Measurements from ENCODE around the gene TOMM6. TPM values are rescaled to one million over a fixed set of nuclear protein-coding genes. Genes with fewer than 3 reads are reported as not detected.

The TOMM6 gene
- total and polyA plus RNA-seq, 8 donors: 11.9 to 343 (median 131) TPM

DNA sequence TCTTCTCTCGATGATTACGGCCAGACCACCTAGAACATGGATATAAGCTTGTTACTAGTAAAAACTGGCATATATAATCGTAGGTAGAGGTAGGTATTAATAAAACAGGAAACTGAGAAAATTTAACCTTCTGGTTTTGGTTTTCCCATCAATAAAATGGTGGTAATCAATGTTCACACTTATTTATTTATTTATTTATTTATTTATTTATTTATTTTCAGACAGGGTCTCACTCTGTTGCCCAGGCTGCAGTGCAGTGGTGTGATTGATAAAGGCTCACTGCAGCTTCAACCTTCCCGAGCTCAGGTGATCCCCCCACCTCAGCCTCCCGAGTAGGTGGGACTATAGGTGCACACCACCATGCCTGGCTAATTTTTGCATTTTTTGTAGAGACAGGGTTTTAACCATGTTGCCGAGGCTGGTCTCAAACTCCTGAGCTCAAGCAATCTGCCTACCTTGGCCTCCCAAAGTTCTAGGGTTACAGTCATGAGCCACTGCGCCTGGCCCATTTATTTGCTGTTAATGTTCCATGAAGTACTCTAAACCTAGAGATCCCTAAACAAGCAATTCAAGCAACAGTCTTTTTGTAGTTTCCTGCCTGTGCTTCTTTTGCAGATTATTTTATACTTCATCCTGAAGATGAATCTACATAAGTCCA, 11.5 kb downstream of the TOMM6 start:
- WGBS, 5 donors: 90 to 97% (median 96%) methylated on average over 7 of the region's 7 CpGs
- no peak for DNase-seq
- Histone ChIP-seq H3K27me3 (no peaks in the 10 kb centered on the region), H3K36me3 (peaks cover 0 to 58% (median 52%) of the 10 kb centered on the region in 4 donors), H3K9me3 (no peaks in the 10 kb centered on the region), H3K4me1 (no peaks in the 10 kb centered on the region), H3K4me3 (no peak overlapping the region), H3K27ac (no peak overlapping the region)
- intact Hi-C loops (cut with DNase I; ENCODE audit: low total_unique reads): loop anchor here (10.0 kb wide), 1 partner anchor 116 kb away; no protein-coding TSS in a partner anchor
- TF ChIP-seq POLR2AphosphoS5 (IDR thresholded peaks at IDR 0.05): no peak
- TF ChIP-seq, protein P1, sequence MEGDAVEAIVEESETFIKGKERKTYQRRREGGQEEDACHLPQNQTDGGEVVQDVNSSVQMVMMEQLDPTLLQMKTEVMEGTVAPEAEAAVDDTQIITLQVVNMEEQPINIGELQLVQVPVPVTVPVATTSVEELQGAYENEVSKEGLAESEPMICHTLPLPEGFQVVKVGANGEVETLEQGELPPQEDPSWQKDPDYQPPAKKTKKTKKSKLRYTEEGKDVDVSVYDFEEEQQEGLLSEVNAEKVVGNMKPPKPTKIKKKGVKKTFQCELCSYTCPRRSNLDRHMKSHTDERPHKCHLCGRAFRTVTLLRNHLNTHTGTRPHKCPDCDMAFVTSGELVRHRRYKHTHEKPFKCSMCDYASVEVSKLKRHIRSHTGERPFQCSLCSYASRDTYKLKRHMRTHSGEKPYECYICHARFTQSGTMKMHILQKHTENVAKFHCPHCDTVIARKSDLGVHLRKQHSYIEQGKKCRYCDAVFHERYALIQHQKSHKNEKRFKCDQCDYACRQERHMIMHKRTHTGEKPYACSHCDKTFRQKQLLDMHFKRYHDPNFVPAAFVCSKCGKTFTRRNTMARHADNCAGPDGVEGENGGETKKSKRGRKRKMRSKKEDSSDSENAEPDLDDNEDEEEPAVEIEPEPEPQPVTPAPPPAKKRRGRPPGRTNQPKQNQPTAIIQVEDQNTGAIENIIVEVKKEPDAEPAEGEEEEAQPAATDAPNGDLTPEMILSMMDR (IDR thresholded peaks at IDR 0.05): no peak
- no peak for TF ChIP-seq EP300 (IDR thresholded peaks at IDR 0.05)
- TF ChIP-seq POLR2A (IDR thresholded peaks at IDR 0.05): no peak

DNA sequence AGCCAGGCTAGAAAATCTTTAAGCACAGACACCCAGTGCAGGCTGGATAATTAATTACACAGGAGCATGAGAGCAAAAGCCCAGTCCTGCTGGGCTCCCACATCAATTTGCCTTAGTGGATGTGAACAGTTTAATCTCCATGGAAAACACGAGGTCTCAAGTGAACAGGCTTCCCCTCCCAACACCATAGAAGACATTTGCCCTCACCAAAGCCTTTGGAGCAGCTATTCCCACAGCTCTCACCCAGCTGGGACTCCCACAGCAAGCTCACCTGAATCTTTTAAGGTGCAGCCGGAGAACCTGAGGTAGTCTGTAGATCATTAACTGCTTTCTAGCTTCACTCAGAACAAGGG, 12.0 kb downstream of the TOMM6 start:
- intact Hi-C loops (cut with DNase I; ENCODE audit: low total_unique reads): loop anchor here (10.0 kb wide), 1 partner anchor 115 kb away; no protein-coding TSS in a partner anchor
- Histone ChIP-seq H3K36me3 (peaks cover 0 to 53% (median 49%) of the 10 kb centered on the region in 4 donors), H3K27me3 (no peaks in the 10 kb centered on the region), H3K4me1 (no peaks in the 10 kb centered on the region), H3K4me3 (no peak overlapping the region), H3K9me3 (no peaks in the 10 kb centered on the region), H3K27ac (no peak overlapping the region)
- 51 to 80% (median 76%) methylated on average over 2 of the region's 2 CpGs for WGBS, 5 donors
- TF ChIP-seq POLR2A (IDR thresholded peaks at IDR 0.05) (no peak), POLR2AphosphoS5 (IDR thresholded peaks at IDR 0.05) (no peak), EP300 (IDR thresholded peaks at IDR 0.05) (no peak)
- TF ChIP-seq, protein P1 (IDR thresholded peaks at IDR 0.05): no peak
- no peak for DNase-seq

DNA sequence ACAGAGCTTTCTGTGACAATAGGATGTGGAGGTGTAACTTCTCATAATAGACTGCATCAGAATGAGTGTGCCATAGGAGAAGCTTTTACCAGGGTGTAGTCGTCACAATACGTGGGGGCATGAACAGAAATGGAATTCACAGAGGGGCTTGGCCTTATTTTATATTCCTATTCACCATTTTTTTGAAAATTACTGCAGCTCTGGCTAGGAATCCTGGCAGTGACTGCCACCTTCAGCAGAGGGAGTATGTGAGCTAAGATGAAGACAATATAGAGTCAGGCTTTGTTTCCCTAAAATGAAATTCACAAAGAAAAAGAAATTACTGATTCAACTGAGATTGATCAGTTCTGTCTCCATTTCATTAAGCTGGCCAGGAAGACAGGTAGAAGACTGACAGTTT, 13.9 kb downstream of the TOMM6 start:
- peaks cover 4 to 52% (median 43%) of the 10 kb centered on the region in 4 donors for H3K36me3 ChIP-seq
- TF ChIP-seq, protein P1 (IDR thresholded peaks at IDR 0.05): no peak
- no peak for TF ChIP-seq EP300 (IDR thresholded peaks at IDR 0.05)
- no peak for TF ChIP-seq POLR2AphosphoS5 (IDR thresholded peaks at IDR 0.05)
- TF ChIP-seq POLR2A (IDR thresholded peaks at IDR 0.05): no peak
- WGBS, 5 donors: 73 to 86% (median 80%) methylated on average over 2 of the region's 2 CpGs
- H3K4me1 ChIP-seq: no peaks in the 10 kb centered on the region
- no peak overlapping the region for H3K27ac ChIP-seq
- no peak overlapping the region for H3K4me3 ChIP-seq
- no peaks in the 10 kb centered on the region for H3K27me3 ChIP-seq
- peak in 1 of 2 donors; percentile 38 for DNase-seq
- intact Hi-C loops (cut with DNase I; ENCODE audit: low total_unique reads): no loop called here
- H3K9me3 ChIP-seq: no peaks in the 10 kb centered on the region

DNA sequence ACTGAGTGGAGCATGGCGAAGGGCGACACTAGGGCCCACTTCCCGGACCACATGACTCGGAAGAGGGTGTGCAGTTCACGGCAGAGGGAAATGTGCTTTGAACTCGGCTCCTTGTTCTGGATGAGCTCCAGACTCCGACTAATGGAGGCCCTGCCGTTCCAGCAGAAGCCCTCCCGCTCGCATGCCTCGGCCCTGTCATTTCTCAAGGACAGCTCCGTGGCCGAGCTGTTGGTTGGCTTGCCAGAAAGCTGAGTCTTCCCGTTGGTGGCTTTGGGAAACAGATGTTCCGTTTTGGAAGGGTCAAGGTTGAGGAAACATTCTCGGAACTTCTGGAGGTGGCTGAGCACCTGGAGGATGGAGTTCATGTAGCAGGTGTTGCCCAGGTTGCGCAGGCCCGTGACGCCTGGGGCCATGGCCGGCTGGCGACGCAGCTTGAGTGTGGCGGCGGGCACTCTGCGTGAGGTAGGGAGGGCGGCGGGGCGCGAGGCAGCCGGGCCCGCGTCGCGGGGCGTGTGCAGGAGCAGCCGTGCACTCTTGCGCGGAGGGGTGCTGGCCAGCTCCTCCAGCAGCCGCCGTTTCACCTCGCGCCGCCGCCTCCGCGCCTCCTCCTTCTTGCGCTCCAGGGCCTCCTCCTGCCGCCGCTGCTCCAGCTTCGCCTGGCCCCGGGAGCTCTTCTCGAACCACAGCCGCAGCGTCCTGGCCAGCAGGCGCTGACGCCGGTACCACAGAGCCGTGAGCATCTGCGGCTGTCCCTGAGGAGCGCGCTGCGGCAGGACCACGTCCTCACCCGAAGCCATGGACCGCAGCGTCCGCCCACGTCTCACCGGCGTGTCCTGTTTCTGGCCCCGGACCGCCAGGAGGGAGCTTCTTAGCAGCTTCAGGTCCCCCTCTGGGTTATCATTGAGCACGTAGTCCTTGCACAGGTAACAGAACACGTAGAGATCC, 18.6 kb downstream of the TOMM6 start:
- Histone ChIP-seq H3K4me3 (no peak overlapping the region), H3K4me1 (no peaks in the 10 kb centered on the region), H3K27ac (no peak overlapping the region), H3K36me3 (peaks cover 4 to 18% (median 17%) of the 10 kb centered on the region in 4 donors), H3K9me3 (no peaks in the 10 kb centered on the region), H3K27me3 (no peaks in the 10 kb centered on the region)
- no peak for TF ChIP-seq EP300 (IDR thresholded peaks at IDR 0.05)
- no peak for TF ChIP-seq POLR2AphosphoS5 (IDR thresholded peaks at IDR 0.05)
- TF ChIP-seq, protein P1 (IDR thresholded peaks at IDR 0.05): no peak
- TF ChIP-seq POLR2A (IDR thresholded peaks at IDR 0.05): no peak
- DNase-seq: no peak
- 91 to 96% (median 95%) methylated on average over 52 to 74 of the region's 74 CpGs for WGBS, 5 donors
- intact Hi-C loops (cut with DNase I; ENCODE audit: low total_unique reads): no loop called here
